ENCODE measurements around the gene DVL1. TPM values are rescaled to one million over a fixed set of nuclear protein-coding genes. Genes with fewer than 3 reads are reported as not detected.

DVL1 gene
- total and polyA plus RNA-seq, 2 of the 13 experiments (the other 11 are each of a cell fraction or from before 2014, with no cell fraction given), result 30.8 to 60.4 TPM

DNA sequence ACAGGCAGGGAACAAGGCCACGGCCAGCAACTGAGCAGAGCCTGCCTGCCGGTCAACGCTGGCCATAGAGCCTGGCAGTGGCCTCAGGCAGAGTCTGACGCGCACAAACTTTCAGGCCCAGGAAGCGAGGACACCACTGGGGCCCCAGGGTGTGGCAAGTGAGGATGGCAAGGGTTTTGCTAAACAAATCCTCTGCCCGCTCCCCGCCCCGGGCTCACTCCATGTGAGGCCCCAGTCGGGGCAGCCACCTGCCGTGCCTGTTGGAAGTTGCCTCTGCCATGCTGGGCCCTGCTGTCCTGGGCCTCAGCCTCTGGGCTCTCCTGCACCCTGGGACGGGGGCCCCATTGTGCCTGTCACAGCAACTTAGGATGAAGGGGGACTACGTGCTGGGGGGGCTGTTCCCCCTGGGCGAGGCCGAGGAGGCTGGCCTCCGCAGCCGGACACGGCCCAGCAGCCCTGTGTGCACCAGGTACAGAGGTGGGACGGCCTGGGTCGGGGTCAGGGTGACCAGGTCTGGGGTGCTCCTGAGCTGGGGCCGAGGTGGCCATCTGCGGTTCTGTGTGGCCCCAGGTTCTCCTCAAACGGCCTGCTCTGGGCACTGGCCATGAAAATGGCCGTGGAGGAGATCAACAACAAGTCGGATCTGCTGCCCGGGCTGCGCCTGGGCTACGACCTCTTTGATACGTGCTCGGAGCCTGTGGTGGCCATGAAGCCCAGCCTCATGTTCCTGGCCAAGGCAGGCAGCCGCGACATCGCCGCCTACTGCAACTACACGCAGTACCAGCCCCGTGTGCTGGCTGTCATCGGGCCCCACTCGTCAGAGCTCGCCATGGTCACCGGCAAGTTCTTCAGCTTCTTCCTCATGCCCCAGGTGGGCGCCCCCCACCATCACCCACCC is 17.9 kb downstream of the DVL1 start, which contains the start of gene TAS1R3 (continued):
- TF ChIP-seq ZBTB7B (CRISPR knock-in tag; IDR thresholded peaks at IDR 0.05) (no peak), ZNF253 (CRISPR knock-in tag; IDR thresholded peaks at IDR 0.05; ENCODE audit: borderline replicate concordance) (no peak), CAMTA2 (CRISPR knock-in tag; IDR thresholded peaks at IDR 0.05; ENCODE audit: borderline replicate concordance) (0 out of 2 replicates have a peak, but pooled peaks have one; percentile 82), PHF20 (CRISPR knock-in tag; IDR thresholded peaks at IDR 0.05) (no peak), ZBTB7A (CRISPR knock-in tag; IDR thresholded peaks at IDR 0.05) (no peak), RNF2 (conservative IDR thresholded peaks at IDR 0.05; ENCODE audit: low read depth) (no peak), ARHGAP35 (CRISPR knock-in tag; IDR thresholded peaks at IDR 0.05; ENCODE audit: borderline replicate concordance) (no peak), ZFY (CRISPR knock-in tag; IDR thresholded peaks at IDR 0.05) (peak; percentile 55), CBX1 (IDR thresholded peaks at IDR 0.05; ENCODE audit: low read depth) (no peak), KDM2A (CRISPR knock-in tag; IDR thresholded peaks at IDR 0.05; ENCODE audit: borderline replicate concordance, low read depth) (peak; percentile 47; the same call in 1 of the 2 replicates), TEAD2 (CRISPR knock-in tag; IDR thresholded peaks at IDR 0.05) (no peak), ZNF10 (CRISPR knock-in tag; IDR thresholded peaks at IDR 0.05; ENCODE audit: borderline replicate concordance, low read depth) (no peak), ZNF674 (CRISPR knock-in tag; IDR thresholded peaks at IDR 0.05; ENCODE audit: low read depth) (no peak), EP300 (IDR thresholded peaks at IDR 0.05; ENCODE audit: low read depth in 2 of 2, low read length in 2 of 2) (no peak), EP300 (CRISPR knock-in tag; IDR thresholded peaks at IDR 0.05; ENCODE audit: borderline replicate concordance) (no peak), ZNF136 (CRISPR knock-in tag; IDR thresholded peaks at IDR 0.05; ENCODE audit: low read depth) (no peak), PCBP2 (optimal IDR thresholded peaks at IDR 0.05; ENCODE audit: low read depth, low read length, poor library complexity, severe bottlenecking) (no peak), ZNF143 (CRISPR knock-in tag; IDR thresholded peaks at IDR 0.05) (no peak), SAP130 (CRISPR knock-in tag; IDR thresholded peaks at IDR 0.05; ENCODE audit: low read depth) (peak; percentile 21; the same call in 1 of the 2 replicates), NFKBIZ (CRISPR knock-in tag; IDR thresholded peaks at IDR 0.05) (no peak), IKZF4 (CRISPR knock-in tag; IDR thresholded peaks at IDR 0.05; ENCODE audit: borderline replicate concordance, low read depth, not compliant biosample characterization) (no peak), ZFP90 (CRISPR knock-in tag; IDR thresholded peaks at IDR 0.05; ENCODE audit: borderline replicate concordance) (no peak)
- TF ChIP-seq, protein P1, sequence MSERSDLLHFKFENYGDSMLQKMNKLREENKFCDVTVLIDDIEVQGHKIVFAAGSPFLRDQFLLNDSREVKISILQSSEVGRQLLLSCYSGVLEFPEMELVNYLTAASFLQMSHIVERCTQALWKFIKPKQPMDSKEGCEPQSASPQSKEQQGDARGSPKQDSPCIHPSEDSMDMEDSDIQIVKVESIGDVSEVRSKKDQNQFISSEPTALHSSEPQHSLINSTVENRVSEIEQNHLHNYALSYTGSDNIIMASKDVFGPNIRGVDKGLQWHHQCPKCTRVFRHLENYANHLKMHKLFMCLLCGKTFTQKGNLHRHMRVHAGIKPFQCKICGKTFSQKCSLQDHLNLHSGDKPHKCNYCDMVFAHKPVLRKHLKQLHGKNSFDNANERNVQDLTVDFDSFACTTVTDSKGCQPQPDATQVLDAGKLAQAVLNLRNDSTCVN (CRISPR knock-in tag; IDR thresholded peaks at IDR 0.05; ENCODE audit: borderline replicate concordance), result 0 out of 2 replicates have a peak, but pooled peaks have one; percentile 29
- TF ChIP-seq, protein P2, sequence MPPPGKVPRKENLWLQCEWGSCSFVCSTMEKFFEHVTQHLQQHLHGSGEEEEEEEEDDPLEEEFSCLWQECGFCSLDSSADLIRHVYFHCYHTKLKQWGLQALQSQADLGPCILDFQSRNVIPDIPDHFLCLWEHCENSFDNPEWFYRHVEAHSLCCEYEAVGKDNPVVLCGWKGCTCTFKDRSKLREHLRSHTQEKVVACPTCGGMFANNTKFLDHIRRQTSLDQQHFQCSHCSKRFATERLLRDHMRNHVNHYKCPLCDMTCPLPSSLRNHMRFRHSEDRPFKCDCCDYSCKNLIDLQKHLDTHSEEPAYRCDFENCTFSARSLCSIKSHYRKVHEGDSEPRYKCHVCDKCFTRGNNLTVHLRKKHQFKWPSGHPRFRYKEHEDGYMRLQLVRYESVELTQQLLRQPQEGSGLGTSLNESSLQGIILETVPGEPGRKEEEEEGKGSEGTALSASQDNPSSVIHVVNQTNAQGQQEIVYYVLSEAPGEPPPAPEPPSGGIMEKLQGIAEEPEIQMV (CRISPR knock-in tag; IDR thresholded peaks at IDR 0.05; ENCODE audit: low read depth), result no peak
- TF ChIP-seq, protein P3, sequence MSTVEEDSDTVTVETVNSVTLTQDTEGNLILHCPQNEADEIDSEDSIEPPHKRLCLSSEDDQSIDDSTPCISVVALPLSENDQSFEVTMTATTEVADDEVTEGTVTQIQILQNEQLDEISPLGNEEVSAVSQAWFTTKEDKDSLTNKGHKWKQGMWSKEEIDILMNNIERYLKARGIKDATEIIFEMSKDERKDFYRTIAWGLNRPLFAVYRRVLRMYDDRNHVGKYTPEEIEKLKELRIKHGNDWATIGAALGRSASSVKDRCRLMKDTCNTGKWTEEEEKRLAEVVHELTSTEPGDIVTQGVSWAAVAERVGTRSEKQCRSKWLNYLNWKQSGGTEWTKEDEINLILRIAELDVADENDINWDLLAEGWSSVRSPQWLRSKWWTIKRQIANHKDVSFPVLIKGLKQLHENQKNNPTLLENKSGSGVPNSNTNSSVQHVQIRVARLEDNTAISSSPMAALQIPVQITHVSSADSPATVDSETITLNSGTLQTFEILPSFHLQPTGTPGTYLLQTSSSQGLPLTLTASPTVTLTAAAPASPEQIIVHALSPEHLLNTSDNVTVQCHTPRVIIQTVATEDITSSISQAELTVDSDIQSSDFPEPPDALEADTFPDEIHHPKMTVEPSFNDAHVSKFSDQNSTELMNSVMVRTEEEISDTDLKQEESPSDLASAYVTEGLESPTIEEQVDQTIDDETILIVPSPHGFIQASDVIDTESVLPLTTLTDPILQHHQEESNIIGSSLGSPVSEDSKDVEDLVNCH (CRISPR knock-in tag; IDR thresholded peaks at IDR 0.05), result no peak

Measured in HepG2 (cell line).